Activated effector memory CD4-positive, alpha-beta T cell treated with Interleukin-2 at 50 U/mL for 16 hours (primary cell): Measurements from ENCODE around the gene ANKRD29.
"Not testable (repeated sequence)": the region's sequence is repeated elsewhere in the genome, so short reads cannot be mapped to it uniquely, and the experiment has no call there.

Experiments used
- DNase-seq: peaks from one replicate; pipeline ENCODE4 v3.0.0-alpha.2; 2020

Gene ANKRD29

DNA sequence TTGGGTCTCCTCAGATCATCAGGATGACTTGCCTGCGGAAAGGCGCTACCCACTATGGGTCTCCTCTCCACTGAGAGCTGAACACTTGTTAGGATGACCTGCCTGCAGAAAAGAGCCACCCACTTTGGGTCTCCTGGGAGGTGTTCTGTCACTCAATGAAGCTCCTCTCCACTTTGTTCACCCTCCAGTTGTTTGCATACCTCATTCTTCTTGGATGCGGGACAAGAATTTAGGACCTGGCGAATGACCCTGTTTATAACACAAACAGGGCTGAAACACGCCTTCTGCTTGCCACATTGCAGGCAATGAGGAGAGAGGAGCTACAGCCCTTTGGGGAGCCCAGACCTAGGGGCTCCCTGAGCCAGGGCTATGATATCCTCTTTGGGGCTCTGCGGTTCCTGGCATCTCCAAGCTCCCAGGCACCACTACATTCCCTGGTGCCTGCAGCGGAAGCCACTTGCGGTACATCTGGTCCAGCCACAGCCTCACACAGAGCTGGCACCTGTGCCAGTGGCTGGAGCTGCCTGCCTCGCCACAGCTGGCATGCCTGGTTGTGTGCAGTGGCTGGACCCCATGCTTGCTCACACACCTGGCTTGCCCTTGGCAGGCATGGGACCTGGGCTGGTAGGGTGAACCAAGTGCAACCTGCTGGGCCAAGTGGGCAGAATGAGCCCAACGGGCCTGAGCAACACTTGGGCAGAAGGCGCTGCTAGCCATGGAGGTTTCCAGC is 20.6 kb downstream of the ANKRD29 start:
- no peak for DNase-seq

DNA sequence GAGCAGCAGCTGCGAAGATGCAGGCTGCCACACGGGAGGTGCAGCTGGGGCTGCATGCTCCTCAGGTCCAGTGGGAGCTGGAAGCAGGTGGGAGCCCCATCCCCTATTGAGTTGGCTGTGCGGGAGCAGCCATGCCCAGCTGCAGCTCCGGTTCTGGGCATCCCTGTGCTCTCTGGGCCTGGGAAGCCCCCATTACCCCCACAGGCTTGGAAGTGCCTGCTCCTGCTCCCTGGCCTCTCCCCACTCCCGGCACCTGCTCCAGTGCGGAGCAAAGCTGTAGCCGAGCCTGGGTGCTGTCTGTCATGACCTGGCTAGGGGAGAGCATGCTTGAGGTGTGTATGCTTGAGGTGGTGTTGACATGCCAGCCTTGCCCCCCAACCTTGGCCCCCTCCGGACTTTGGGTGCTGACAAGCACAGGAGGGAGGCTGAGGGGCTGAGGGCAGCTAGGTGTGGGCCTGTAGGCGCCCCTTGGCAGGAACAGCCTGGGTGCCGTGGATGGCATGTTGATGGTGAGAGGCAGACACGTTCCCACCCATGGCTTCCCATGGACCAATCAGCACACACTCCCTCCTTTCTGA is 21.5 kb downstream of the ANKRD29 start:
- no peak for DNase-seq

DNA sequence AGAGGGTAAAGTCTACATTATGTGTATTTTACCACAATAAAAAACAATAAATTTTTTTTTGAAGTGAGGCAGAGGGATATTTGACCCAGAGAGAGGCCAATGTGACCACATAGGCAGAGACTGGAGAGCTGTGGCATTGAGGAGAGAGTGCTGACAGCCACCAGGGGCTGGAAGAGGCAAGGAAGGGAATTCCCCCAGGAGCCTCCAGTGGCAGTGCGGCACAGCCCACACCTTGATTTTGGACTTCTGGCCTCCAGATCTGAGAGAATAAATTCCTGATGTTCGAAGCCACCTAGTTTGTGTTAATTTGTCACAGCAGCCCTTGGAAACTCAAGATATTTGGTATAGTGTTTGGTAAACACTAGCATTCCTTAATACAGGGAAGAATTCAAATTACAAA is 22.7 kb downstream of the ANKRD29 start:
- DNase-seq, result no peak

DNA sequence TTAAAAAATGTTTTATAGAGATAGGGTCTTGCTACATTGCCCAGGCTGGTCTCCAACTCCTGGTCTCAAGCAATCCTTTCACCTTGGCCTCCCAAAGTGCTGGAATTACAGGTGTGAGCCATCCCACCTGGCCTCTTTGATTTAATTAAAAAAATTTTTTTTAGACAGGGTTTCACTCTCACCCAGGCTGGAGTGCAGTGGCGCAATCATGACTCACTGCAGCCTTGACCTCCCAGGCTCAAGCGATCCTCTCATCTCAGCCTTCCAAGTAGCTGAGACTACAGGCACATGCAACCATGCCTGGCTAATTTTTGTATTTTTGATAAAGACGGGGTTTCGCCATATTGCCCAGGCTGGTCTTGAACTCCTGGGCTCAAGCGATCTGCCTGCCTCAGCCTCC is 26.3 kb downstream of the ANKRD29 start:
- DNase-seq, result not testable (repeated sequence)

DNA sequence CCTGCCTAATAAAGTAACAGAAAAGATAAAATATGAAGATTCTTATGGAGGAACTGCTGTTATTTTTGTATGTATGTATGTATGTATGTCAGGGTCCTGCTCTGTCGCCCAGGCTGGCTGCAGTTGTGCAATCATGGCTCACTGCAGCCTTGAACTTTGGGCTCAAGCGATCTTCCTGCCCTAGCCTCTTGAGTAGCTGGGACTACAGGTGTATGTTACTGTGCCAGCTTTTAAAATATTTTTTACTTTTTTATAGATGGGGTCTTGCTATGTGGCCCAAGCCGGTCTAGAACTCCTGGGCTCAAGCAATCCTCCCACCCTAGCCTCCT is 26.7 kb downstream of the ANKRD29 start:
- DNase-seq, result no peak

DNA sequence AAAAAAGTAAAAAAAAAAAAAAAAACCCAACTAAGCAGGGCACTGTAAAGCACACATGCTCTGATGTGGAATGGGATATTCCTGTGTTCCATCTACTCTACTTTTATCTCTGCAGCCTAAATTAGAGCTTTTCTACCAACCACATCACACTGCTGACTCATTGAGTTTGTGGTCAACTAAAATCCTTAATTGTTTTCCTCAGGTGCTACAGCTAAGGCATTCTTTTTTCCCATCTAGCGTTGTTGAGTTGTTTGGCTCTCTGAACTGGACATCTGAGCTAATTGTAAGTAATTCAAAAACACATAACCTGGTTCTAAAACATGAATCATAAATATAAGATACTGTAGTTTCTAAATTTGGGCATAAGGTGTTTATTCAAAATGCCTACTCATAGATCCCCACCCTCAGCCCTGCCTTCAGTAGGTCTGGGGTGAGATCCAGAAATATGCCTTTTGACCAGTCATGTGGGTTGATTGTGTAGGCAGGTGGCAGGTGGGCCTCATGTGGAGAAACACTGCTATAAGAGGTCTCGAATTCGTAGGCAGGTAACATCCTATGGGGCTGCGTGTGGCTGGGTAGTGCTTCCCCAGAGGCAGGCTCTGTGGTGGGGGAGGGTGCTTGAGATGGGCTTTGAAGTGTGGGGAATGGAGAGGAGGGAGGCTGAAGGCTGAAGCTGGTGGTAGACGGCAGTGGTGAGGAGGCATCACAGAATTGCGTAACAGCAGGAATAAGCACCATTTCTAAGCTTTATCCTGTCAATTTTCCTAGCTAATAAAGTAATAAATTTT is 27.2 kb downstream of the ANKRD29 start:
- DNase-seq, result no peak

DNA sequence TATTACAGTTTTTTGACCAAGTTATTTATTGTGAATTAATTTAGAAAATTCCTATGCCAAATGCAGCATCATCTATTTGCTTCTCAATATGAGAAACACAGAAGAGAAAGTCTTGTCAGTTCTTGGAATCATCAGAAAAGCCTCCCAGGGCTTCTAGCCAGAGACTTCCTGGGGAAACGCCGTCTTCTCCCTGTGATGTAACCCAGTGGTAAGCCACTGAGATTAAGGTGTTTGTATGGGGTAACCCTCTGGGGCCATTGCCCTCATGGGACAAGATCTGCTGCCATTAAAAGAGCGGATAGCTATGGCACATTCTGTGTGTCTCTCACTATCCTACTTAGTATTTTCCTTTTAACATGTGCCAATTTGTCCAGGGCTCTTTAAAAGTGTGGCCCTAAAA is 28.0 kb downstream of the ANKRD29 start:
- no peak for DNase-seq

DNA sequence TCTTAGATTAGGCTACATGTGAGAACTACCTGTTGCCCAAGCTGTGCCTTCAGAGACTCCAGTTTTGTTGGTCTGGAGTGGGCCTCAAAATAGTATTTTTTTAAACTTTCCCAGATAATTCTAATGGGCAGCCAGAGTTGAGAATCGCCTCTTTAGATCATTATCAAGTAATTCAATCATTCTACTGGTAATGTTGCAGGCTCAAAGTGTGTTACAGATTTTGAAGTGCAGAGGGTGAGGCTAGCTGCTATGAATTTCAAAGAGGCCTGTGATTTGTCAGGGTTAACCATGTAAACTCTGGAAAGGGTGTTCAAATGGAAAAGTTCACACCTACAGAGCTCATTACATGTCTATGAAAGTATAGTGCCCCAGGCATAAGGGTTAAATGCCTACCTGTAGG is 30.1 kb downstream of the ANKRD29 start:
- no peak for DNase-seq

DNA sequence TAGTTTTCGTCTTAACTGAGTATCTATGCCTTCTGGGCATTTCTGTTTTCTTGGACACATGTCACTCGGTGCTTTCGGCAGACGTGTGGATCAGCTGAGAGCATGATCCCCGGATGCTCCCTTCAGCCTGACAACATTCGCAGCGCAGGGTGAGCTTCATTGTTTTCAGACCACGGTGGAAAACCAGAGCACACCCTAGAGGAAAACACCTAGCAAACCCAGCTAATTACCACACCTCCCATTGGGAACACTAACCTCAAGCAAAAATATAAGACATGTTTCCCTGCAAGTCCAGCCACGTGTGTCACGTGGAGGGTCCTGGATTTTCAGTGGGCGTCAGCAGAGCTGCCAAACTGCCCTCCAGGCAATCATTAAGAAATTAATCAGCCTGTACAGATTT is 31.0 kb downstream of the ANKRD29 start:
- DNase-seq, result no peak

DNA sequence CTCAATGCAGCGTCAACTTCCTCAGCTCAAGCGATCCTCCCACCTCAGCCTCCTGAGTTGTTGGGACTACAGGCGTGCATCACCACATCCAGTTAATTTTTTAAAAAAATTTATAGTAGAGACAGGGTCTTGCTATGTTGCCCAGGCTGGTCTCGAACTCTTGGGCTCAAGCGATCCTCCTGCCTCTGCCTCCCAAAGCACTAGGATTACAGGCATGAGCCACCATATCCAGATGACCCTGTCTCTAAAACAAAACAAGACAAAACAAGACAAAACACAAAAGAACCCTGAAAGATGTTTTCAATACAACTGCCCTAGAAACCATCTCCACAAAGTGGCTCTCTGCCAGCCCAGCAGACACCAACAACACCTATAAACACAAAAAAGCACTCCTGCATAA is 31.4 kb downstream of the ANKRD29 start:
- DNase-seq, result no peak

DNA sequence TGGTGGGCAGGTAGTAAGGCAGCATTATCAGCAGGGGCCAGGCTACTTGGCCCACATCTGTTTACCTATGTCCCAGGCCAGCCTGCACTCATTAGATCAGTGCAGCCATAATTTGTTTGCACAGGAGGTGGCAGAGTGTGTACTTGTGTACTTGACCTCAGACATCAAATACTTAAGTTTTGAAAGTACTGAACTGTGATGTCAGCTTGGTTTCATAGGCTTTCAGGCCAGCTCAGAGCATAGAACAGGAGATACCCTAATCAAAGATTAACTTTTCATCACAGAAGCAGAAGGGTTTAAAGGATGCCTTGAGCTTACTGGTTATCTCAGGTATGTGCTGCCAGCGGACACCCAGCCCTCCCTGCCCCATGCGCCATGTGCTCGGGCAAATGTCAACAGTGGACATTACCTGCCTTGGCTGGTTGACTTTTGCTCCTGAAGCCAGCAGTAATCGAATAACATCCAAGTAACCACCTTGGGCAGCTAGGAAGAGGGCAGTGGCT is 33.2 kb downstream of the ANKRD29 start:
- DNase-seq, result no peak

DNA sequence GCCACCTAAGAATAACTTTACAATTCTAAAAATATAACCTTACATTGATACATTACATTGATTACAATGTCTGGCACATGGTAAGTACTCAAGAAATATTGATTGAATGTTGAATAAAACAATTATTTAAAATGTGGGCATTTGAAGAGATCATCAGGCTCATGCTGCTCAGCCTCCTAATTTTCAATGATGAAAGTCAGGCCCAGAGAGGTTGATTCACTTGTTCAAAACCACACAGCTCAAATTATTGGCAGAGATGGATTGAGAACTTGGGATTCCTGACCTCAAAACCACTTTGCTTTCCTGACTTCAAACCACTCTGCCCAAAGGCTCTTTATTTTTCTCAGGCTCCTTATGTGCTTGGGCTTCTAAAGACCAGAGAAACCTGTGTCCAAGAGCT is 34.7 kb downstream of the ANKRD29 start:
- no peak for DNase-seq

DNA sequence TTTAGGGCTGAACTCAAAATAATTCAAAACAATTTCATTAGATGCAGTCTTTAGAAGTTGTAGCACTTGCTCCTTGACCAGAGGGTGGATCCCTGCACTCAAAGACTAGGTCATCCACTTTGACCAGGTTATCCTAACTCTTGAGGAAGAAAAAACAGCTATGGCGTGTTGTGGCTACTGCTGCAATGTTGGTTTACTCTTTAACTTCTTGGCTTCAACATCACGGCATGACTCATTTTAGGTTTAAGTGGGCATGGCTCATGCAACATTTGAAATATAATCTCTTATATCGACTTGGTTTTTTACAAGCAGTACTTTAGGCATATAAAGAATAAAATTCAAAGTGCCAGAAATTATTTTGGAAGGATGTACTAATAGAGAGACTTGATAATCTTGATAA is 35.4 kb downstream of the ANKRD29 start:
- no peak for DNase-seq

DNA sequence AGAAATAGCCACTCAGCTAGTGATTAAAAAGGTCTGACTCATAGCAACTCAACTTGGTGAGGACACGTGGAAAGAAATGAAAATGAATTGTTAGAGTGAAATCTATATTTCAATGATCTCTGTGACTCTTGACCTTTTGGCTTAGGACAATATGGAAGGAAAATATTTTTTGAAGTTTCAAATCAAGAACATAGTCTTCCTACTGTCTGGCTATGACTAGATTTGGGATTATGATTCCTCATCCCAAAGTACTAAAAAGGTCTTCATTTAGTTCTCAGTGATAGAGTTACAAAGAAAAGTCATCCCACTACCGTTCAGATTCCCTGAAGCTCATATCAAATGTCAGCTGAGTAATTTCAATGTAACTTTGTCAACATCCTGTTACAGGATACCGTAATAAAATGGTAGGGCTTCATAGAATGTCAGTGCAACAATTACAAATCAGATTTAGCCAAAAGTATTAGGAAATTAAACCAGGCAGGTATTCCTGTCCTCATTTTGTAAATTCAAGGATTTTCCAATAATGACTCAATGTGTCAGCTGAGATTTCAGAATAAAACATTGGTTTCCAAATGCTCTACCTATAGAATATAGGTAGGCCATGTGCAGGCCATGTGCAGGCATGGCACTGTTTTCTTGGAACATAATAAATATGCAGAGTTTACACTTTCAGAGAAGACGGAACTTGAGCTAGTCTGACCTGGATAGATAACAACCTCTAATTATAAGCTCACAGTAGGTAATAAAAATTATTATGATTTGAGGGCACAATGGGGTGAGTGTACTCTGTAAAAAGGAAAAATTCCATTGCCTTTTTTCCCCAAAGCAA is 36.0 kb downstream of the ANKRD29 start:
- DNase-seq, result no peak

DNA sequence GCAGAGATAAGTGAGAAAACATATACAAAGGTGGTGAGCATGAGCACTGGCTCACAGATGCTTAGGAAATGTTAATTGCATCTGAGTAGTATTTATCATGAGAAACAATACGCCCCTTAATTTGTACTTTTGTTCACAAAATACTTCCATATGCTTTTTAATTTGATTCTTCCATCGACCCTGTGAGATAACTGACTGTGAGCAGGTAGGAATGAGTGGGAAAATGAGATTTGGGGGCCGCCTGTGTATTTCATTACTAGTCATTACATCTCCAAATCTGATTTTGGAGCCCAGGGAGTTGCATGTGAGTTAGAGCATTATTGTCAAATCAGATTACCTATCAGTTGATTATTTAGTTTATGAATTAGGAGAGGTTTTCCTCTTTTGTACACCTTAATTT is 39.7 kb downstream of the ANKRD29 start:
- DNase-seq, result no peak

DNA sequence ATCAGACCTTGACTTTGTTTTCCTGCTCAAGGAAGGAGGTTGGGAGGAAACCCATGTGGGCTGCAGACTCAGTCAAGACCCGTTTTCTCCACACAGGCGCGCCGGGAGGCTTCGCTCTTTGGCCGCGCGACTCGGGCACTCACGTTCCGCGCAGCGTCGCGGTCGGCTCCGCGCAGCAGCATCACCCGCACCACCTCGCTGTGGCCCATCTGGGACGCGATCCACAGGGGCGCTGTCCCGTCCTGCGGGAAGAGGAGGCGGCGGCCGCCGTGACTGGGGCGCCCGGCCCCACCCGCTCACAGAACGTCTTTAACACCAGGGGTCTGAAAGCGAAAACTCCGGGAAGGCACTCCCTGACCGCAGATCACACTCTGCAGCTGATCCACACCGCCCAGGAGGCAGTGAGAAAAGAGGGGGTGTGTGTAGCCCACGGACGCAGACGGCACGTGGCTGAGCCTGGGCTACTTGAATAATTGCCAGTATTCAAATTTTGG is 43.3 kb downstream of the ANKRD29 start:
- no peak for DNase-seq

DNA sequence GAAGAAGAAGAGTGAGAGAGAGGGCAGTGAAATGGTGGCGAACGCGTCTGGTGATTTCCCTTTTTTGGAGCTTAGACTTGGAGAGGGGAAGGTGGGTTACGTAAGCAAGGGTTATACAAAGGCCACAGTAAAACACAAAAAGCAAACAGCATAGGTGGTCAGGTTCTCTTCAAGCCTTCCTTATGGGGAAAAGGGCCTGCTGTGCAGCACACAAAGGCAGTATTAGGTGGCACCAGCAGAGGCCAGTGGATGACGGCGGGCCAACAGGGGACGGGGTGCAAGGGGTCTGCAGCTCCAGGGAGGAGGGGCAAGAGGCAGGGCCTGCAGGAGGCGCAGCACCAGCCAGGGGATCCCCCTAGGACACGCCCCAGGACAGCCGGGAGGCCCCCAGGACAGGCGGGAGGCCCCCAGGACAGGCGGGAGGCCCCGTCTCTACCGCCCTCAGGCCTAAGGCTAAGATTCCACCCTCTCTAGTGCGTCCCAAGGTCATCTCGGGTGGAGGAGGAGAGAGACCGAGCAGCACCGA is 43.8 kb downstream of the ANKRD29 start:
- no peak for DNase-seq

DNA sequence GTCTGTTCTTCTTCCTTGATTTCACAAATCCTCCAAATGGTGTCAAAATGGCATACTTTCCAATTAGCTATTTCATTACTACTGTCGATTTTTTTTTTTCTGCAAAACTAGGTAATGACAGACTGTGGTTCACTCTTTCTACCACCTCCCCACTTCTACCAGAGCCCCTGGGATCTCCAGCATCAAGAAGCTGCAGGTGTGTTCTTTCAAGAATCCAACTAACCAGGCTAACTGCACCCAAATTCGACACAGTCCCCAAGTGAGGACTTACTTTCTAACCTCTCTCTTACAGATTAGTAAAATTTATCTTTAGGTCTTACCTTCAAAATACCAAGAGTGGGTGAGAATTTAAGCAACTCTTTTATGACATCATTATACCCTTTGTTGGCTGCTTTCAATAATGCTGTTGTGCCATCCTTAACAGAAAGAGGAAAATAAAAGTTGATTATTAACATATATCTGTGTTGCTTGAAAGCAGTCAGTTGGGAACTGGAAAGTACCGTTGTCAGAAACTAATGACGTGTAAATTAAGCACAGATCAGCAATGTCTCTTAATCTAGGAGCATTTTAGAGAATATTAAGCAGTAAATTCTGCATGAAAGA is 45.2 kb downstream of the ANKRD29 start:
- no peak for DNase-seq

DNA sequence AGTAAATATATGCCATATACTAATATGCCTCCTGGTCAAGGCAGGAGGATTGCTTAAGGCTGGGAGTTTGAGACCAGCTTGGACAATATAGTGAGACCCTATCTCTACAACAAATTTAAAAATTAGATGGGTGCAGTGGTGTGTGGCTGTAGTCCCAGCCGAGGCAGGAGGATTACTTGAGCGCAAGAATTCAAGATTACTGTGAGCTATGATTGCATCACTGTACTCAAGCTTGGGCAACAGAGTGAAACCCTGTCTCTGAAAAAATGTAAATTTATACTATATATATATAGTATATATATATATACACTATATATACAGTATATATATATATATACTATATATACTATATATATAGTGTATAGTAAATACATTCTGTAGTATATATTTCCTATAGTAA is 46.5 kb downstream of the ANKRD29 start:
- DNase-seq, result no peak

DNA sequence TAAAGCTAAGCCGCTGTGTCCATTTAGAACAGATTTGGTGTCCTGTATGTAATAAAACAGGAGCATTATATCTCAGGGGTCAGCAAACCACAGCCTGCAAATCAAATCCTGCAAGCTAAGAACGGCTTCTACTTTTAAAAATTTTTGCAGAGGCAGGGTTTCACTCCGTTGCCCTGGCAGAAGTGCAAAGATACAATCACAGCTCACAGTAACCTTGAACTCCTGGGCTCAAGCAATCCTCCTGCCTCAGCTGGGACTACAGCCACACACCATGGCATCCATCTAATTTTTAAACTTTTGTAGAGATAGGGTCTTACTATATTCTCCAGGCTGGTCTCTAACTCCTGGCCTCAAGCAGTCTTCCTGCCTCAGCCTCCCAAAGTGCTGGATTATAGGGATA is 47.8 kb downstream of the ANKRD29 start:
- DNase-seq, result no peak

DNA sequence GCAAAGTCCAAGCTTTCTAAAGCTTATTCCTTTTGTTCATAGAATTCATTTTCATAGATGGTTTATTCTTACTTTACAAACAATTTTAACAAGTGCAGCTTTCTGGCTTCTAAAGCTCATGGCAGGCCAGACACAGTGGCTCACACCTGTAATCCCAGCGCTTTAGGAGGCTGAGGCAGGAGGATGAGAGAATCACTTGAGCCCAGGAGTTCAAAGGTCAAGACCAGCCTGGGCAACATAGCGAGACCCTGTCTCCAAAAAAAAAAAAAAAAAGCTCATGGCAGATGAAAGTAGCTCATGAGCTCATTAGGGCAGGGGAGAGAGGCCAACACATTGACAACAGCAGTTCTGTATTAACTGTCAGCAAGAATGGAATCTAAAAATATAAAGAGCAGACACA is 48.3 kb downstream of the ANKRD29 start:
- DNase-seq, result no peak

DNA sequence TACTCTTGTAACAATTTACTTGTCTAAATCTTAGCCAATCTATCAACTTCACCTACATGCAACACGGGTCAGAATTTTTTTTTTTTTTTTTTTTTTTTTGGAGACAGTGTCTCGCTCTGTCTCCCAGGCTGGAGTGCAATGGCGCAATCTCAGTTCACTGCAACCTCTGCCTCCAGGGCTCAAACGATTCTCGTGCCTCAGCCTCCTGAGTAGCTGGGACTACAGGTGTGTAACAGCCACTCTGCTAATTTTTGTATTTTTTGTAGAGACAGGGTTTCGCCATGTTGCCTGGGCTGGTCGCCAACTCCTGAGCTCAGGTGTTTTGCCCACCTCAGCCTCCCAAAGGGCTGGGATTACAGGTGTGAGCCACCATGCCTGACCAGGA is 49.6 kb downstream of the ANKRD29 start:
- not testable (repeated sequence) for DNase-seq
